Measurements from ENCODE around the gene LARGE2. TPM values are rescaled to one million over a fixed set of nuclear protein-coding genes. Genes with fewer than 3 reads are reported as not detected.

LARGE2 gene
- total RNA-seq, 6 experiments from 2014 or later: not detected

DNA sequence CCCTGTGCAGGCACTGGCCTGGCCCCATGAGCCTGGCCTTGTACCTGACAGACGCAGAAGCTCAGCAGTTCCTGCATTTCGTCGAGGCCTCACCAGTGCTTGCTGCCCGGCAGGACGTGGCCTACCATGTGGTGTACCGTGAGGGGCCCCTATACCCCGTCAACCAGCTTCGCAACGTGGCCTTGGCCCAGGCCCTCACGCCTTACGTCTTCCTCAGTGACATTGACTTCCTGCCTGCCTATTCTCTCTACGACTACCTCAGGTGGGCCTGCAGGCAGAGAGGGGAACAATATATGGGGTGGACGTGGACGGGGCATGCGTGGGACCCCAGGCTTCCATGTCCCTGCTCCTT lies 4.9 kb downstream of the LARGE2 start:
- DNase-seq: no peak
- peaks cover 23% of the 10 kb centered on the region for H3K27me3 Mint-ChIP-seq (ENCODE audit: insufficient read depth)
- peaks cover 4% of the 10 kb centered on the region for H3K36me3 Mint-ChIP-seq (ENCODE audit: low read depth)
- peaks cover 9% of the 10 kb centered on the region for H3K4me1 Mint-ChIP-seq (ENCODE audit: low read depth)
- no peak overlapping the region for H3K27ac Mint-ChIP-seq
- TF ChIP-seq, protein P1, sequence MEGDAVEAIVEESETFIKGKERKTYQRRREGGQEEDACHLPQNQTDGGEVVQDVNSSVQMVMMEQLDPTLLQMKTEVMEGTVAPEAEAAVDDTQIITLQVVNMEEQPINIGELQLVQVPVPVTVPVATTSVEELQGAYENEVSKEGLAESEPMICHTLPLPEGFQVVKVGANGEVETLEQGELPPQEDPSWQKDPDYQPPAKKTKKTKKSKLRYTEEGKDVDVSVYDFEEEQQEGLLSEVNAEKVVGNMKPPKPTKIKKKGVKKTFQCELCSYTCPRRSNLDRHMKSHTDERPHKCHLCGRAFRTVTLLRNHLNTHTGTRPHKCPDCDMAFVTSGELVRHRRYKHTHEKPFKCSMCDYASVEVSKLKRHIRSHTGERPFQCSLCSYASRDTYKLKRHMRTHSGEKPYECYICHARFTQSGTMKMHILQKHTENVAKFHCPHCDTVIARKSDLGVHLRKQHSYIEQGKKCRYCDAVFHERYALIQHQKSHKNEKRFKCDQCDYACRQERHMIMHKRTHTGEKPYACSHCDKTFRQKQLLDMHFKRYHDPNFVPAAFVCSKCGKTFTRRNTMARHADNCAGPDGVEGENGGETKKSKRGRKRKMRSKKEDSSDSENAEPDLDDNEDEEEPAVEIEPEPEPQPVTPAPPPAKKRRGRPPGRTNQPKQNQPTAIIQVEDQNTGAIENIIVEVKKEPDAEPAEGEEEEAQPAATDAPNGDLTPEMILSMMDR (IDR thresholded peaks at IDR 0.05): no peak
- no peaks in the 10 kb centered on the region for H3K9me3 Mint-ChIP-seq
- no peak overlapping the region for H3K4me3 Mint-ChIP-seq

DNA sequence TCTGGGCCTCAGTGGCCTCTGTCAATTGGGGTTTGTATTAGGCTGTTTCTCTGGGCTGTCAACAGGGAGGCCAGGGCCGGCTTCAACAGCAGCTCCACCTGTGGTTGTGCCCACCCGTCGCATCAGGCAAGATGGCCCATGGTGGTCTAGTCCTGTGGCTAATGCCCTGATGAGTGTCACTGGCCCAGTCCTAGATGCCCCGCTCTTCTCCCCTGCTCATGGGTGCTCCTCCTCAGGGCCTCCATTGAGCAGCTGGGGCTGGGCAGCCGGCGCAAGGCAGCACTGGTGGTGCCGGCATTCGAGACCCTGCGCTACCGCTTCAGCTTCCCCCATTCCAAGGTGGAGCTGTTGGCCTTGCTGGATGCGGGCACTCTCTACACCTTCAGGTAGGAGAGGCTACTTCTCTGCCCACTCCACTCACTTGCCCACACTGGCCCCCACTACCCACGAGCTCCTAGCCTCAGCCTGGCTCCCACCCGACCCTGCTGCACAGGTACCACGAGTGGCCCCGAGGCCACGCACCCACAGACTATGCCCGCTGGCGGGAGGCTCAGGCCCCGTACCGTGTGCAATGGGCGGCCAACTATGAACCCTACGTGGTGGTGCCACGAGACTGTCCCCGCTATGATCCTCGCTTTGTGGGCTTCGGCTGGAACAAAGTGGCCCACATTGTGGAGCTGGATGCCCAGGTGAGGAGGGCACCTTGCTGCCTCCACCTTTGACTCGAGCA lies 5.4 kb downstream of the LARGE2 start:
- no peak overlapping the region for H3K27ac Mint-ChIP-seq
- peaks cover 4% of the 10 kb centered on the region for H3K36me3 Mint-ChIP-seq (ENCODE audit: low read depth)
- H3K4me1 Mint-ChIP-seq (ENCODE audit: low read depth): peaks cover 10% of the 10 kb centered on the region
- TF ChIP-seq, protein P1 (IDR thresholded peaks at IDR 0.05): no peak
- H3K4me3 Mint-ChIP-seq: no peak overlapping the region
- H3K27me3 Mint-ChIP-seq (ENCODE audit: insufficient read depth): peaks cover 23% of the 10 kb centered on the region
- H3K9me3 Mint-ChIP-seq: no peaks in the 10 kb centered on the region
- DNase-seq: no peak

DNA sequence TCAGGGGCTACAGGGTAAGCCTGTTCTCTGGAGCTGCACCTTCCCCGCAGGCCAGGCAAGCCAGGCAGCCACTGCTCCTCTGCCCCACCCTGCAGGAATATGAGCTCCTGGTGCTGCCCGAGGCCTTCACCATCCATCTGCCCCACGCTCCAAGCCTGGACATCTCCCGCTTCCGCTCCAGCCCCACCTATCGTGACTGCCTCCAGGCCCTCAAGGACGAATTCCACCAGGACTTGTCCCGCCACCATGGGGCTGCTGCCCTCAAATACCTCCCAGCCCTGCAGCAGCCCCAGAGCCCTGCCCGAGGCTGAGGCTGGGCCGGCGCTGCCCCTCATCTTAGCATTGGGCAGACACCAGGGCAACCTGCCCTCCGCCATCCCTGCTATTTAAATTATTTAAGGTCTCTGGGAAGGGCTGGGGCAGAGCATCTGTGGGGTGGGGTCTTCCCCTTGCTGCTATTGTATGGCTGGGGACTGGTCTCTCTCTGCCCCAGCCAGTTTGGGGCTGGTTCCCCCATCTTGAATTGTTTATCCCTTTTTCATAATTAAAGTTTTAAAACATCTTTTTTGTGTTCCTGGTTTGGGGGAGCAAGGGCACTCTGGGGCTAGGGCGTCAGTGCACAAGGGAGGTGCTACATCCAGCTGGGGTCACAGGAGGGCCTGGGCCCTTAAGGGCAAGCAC lies 6.2 kb downstream of the LARGE2 start:
- Mint-ChIP-seq H3K9me3 (no peaks in the 10 kb centered on the region), H3K27ac (no peak overlapping the region), H3K4me3 (no peak overlapping the region), H3K4me1 (ENCODE audit: low read depth) (peaks cover 15% of the 10 kb centered on the region), H3K27me3 (ENCODE audit: insufficient read depth) (peaks cover 20% of the 10 kb centered on the region), H3K36me3 (ENCODE audit: low read depth) (peaks cover 9% of the 10 kb centered on the region)
- TF ChIP-seq, protein P1 (IDR thresholded peaks at IDR 0.05): no peak
- DNase-seq: no peak

DNA sequence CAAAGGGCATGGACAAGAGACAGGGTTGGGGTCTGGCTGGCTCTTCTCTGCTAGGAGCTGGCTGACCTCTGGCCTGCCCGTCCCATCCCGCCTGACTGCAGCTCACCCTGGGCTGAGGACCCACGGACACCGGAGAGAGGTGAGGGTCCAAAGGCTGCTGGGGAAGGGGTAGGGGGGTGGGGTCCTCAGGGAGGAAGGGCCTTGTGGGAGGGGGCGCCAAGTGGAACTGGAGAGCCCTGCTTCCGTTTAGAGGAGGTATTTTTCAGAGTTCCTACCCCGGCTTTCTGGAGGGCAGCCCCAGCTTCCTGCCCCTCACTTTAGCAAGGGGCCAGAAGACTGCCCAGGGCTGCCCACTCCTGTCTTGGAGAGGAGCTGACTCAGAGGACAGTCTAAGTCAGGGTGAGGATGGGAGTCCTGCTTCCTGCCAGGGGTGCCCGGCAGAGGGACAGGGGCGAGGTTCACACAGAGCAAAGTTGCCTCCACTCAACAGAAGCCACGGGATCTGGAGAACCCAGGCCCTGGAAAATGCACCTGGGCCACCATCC lies 7.1 kb downstream of the LARGE2 start:
- Mint-ChIP-seq H3K4me1 (ENCODE audit: low read depth) (peaks cover 15% of the 10 kb centered on the region), H3K4me3 (no peak overlapping the region), H3K27me3 (ENCODE audit: insufficient read depth) (peaks cover 16% of the 10 kb centered on the region; the same call in 1 of the 2 replicates), H3K9me3 (no peaks in the 10 kb centered on the region), H3K27ac (peak overlapping the region; percentile 40), H3K36me3 (ENCODE audit: low read depth) (peaks cover 10% of the 10 kb centered on the region)
- TF ChIP-seq, protein P1 (IDR thresholded peaks at IDR 0.05): no peak
- no peak for DNase-seq

DNA sequence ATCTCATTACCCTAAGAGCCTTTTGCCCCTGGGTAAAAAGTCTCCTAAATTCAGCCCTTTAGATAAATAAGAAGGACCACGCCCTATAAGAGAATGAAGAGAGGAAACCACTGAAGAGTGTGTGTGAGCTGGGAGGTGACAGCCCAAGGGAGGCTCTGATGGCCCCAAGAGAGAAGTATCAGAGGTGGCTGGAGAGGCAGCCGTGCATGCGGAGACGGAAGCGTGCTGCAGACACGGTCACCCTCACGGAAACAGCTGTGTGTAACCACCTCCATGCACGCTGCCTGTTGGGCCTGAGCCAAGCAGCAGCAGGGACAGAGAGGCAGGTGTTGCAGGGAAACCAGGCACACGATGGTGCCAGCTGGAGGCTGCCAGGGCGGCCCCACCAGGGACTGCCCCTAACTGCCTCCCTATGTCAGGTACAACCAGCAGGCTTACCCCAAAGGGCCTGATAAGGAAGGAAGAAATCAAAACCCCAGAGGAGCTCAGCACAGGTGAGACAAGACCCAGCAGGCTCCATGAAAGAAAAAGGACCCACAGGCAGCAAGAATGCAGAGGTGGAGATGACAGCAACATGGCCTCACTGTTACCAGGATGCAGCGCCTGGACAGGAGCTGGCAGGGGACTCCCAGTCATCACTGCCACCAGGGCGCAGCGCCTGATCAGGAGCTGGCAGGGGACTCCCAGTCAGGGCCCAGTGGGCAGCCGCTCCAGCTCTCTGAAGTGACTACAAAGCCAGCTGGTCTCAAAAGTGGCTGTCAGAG lies 7.8 kb downstream of the LARGE2 start:
- H3K36me3 Mint-ChIP-seq (ENCODE audit: low read depth): peaks cover 10% of the 10 kb centered on the region
- no peak overlapping the region for H3K4me3 Mint-ChIP-seq
- TF ChIP-seq, protein P1 (IDR thresholded peaks at IDR 0.05): no peak
- H3K27ac Mint-ChIP-seq: peak overlapping the region; percentile 40
- no peaks in the 10 kb centered on the region for H3K9me3 Mint-ChIP-seq
- DNase-seq: no peak
- peaks cover 16% of the 10 kb centered on the region; the same call in 1 of the 2 replicates for H3K27me3 Mint-ChIP-seq (ENCODE audit: insufficient read depth)
- peaks cover 15% of the 10 kb centered on the region for H3K4me1 Mint-ChIP-seq (ENCODE audit: low read depth)
